Measurements from ENCODE around the gene PRKD3. TPM values are rescaled to one million over a fixed set of nuclear protein-coding genes. Genes with fewer than 3 reads are reported as not detected.

The PRKD3 gene
- 26.9 and 33.0 TPM in 2 replicates for total RNA-seq

DNA sequence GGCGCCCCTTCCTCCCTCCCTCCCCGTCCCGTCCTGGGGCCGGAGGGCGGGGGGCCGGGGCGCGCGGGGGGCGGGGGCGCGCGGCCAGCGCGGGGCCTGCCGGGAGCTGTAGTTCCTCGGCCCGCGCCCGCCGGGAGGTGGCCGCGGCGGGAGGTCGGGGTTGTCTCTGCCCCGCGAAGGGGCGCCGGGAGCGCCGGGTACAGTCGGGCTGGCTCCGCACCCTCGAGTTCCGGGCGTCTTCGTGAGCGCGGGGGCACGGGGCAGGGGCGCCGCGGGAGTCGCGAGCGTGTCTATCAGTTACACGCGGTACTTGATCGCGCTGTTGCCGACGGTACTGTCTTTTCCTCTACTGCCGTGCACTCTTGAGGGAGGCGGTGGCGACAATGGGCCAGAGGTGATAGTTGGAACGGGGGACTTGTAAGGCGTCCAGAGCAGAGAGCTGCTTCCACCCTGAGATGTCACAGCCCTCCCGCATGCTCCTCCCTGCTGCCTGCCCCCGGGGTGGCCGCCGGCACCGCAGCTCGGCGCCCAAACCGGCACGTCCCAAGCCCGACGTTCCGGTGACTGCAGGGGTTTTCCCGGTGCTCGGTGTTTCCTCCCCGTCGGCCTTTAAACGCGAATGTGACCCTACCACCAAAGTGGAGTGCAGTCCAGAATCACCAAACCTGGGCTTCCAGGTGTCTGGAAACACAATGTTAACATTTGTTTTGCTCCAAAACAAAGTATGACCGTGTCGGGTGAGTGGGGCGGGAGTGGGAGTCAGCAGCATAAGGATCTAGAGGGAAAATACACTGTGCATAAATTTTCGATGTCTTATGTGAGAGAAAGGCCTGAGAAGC, at the start of gene PRKD3:
PRKD3 (minus strand) TSS at position 48 of the 839 bp plus-strand sequence. CDS start 8,309 bp downstream, outside the sequence.

DNA sequence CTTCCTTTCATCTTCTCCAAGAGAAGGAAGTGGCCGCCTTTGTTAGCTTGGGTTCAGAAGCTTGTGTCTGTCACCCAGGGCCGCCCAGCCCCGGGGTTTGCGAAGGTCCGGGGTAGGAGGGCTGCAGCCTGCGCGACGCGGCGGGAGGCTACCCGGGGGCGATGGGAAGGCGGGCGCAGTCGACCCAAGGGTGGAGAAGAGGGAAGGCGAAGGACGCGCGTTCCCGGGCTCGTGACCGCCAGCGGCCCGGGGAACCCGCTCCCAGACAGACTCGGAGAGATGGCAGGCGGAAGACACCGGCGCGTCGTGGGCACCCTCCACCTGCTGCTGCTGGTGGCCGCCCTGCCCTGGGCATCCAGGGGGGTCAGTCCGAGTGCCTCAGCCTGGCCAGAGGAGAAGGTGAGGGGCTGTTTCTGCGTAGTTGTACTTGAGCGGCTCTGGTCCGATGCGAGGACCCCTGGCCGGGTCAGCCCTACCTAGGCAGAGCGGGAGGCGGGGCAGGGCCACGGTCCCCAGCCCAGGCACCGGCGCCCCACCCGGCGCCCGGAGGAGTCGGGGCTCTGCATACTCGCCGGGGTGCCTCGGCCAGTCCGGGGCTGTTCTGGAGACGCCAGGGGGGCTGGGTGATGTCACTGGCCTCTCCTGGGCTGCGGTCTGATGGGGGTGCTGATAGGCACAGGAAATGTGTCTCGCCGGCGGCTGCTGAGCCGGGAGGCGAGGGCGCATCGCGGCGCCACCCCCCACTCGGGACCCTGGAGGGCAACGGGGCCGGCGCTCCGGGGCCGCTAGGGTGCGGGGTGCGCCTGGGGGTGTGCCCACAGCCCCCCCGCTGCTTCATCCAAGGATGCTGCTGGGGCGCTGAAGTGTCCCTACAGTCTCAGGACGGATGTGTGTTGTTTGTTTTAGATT, 20.1 kb upstream of the PRKD3 start, which contains the start of gene QPCT:
QPCT (plus strand) TSS at position 178 of the 909 bp plus-strand sequence; CDS start at position 280, 102 bp downstream.

Other genes with a start within 250 kb of the PRKD3 start
- gene HEATR5B, start 240.5 kb downstream of the PRKD3 start, total RNA-seq = 18.3 and 19.0 TPM in 2 replicates
- 2.4 and 3.8 TPM in 2 replicates for gene GPATCH11, start 240.3 kb downstream of the PRKD3 start, total RNA-seq
- 15.7 and 24.3 TPM in 2 replicates for gene EIF2AK2, start 167.9 kb downstream of the PRKD3 start, total RNA-seq
- not detected in 2 replicates for gene SULT6B1, start 136.2 kb downstream of the PRKD3 start, total RNA-seq
- 7.2 and 14.7 TPM in 2 replicates for gene CEBPZOS, start 128.3 kb downstream of the PRKD3 start, total RNA-seq
- 64.1 and 76.1 TPM in 2 replicates for gene CEBPZ, start 93.2 kb downstream of the PRKD3 start, total RNA-seq
- 8.4 and 13.2 TPM in 2 replicates for gene NDUFAF7, start 93.2 kb downstream of the PRKD3 start, total RNA-seq
- gene QPCT, start 19.8 kb upstream of the PRKD3 start, total RNA-seq = 6.4 and 21.2 TPM in 2 replicates